HG03280 (cell line): ENCODE data around the gene SETBP1.

ENCODE experiments used
- ATAC-seq: cut with Tn5 transposase; IDR thresholded peaks from one replicate; pipeline ENCODE4 v1.9.1; 2021; ENCODE audit warnings: mild to moderate bottlenecking, moderate library complexity; ENCODE audit not compliant: unreplicated experiment

The SETBP1 gene

GRCh38 chr18:44921974-44922373, 241.3 kb downstream of the SETBP1 start:
- no peak for ATAC-seq

- no peak for ATAC-seq
Measured at GRCh38 chr18:44922968-44923367, 242.3 kb downstream of the SETBP1 start.

GRCh38 chr18:44924785-44925499, 244.3 kb downstream of the SETBP1 start:
- ATAC-seq, result no peak

GRCh38 chr18:44927127-44927849, 246.6 kb downstream of the SETBP1 start:
- no peak for ATAC-seq

- ATAC-seq, result no peak
Measured at GRCh38 chr18:44934901-44935300, 254.2 kb downstream of the SETBP1 start.

- no peak for ATAC-seq
Measured at GRCh38 chr18:44935455-44935854, 254.8 kb downstream of the SETBP1 start.

- ATAC-seq, result no peak
Measured at GRCh38 chr18:44936485-44936884, 255.8 kb downstream of the SETBP1 start.

GRCh38 chr18:44937960-44938719, 257.5 kb downstream of the SETBP1 start:
- ATAC-seq, result no peak

GRCh38 chr18:44938720-44939665, 258.3 kb downstream of the SETBP1 start:
- ATAC-seq, result no peak

- ATAC-seq, result no peak
Measured at GRCh38 chr18:44941516-44941915, 260.8 kb downstream of the SETBP1 start.

- no peak for ATAC-seq
Measured at GRCh38 chr18:44942073-44942472, 261.4 kb downstream of the SETBP1 start.

GRCh38 chr18:44943311-44943881, 262.7 kb downstream of the SETBP1 start:
- no peak for ATAC-seq

- ATAC-seq, result no peak
Measured at GRCh38 chr18:44944461-44944860, 263.8 kb downstream of the SETBP1 start.

GRCh38 chr18:44945888-44946401, 265.3 kb downstream of the SETBP1 start:
- ATAC-seq, result no peak

- no peak for ATAC-seq
Measured at GRCh38 chr18:44946529-44947113, 265.9 kb downstream of the SETBP1 start.

- no peak for ATAC-seq
Measured at GRCh38 chr18:44949967-44950366, 269.3 kb downstream of the SETBP1 start.

- ATAC-seq, result no peak
Measured at GRCh38 chr18:44950685-44951195, 270.1 kb downstream of the SETBP1 start.

GRCh38 chr18:44951748-44952147, 271.1 kb downstream of the SETBP1 start:
- ATAC-seq, result no peak

GRCh38 chr18:44954257-44954656, 273.6 kb downstream of the SETBP1 start:
- no peak for ATAC-seq
